ENCODE data around the gene DYNC2I2. TPM values are rescaled to one million over a fixed set of nuclear protein-coding genes. Genes with fewer than 3 reads are reported as not detected.

DYNC2I2 gene
- 21.0 TPM for polyA plus RNA-seq (2013, experiment 1 of 2)
- polyA plus RNA-seq (2013, experiment 2 of 2) = 21.1 TPM

DNA sequence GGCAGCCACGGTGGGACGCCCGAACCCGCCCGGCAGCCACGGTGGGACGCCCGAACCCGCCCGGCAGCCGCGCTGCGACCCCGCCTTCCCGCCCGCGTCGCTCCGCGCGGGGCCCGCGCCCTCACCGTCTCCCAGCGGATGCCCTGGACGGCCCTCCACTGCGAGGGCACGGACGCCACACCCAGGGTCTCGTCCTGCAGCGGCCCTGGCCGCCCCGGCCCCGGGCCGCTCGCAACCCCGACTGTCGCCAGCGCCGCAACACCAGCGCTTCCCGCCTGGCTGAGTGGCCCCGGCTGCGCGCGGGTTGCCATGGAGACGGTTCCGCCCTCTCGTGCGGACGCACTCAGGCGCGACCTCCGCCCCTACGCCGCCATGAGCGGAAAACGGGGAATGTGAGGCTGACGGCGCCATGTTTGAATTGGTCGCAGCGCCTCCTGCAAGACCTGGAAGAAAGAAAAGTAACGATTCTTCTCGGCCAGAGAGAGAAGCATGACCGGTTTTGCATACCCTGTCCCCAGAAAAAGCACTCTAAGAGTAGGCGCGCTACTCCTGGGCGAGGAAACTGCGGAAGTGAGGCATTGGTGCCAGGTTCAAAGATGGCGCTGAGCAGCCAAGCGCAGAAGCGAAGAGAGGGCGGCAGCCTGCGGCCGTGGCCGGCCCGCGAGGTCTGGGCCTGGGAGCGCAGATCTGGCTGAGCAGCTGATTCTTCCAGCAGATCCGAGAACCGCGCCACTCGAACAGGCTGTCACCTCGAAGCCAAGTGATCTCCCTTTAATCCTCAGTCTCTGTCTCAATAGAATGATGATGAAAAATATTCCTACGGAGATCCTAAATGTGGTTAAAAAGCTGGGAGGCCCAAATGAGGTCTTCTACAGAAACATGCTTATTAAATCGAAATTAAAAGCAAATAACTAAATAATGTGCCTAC lies at the start of gene DYNC2I2:
TSS of gene DYNC2I2 (minus strand) at position 432 of the 928 bp plus-strand sequence. CDS start at position 311, 121 bp downstream.
- H3K36me3 ChIP-seq (ENCODE audit: control insufficient read depth, insufficient read depth, low read length) = no peaks in the 10 kb centered on the region
- H3K4me2 ChIP-seq (ENCODE audit: low read length) = peak within 1 kb of the TSS; percentile 73
- peak within 1 kb of the TSS; percentile 92 for H3K9ac ChIP-seq (ENCODE audit: low read length)
- H3K4me1 ChIP-seq (ENCODE audit: control insufficient read depth, low read depth, low read length) = no peaks in the 10 kb centered on the region
- H4K8ac ChIP-seq (ENCODE audit: low read depth, low read length) = peak within 1 kb of the TSS; percentile 88
- DNase-seq = peak; percentile 97
- H3K27me3 ChIP-seq (ENCODE audit: insufficient read depth, low read length, poor library complexity) = no peaks in the 10 kb centered on the region
- peak within 1 kb of the TSS; percentile 96 for H2BK120ac ChIP-seq (ENCODE audit: low read depth, low read length)
- no peak within 1 kb of the TSS for H2AK5ac ChIP-seq (ENCODE audit: low read length)
- no peaks in the 10 kb centered on the region for H3K79me2 ChIP-seq (ENCODE audit: control insufficient read depth, insufficient read depth, low read length)
- WGBS (ENCODE audit: extremely low coverage, insufficient coverage, low lambda C conversion rate) = no CpG with 5 or more reads among the region's 86 CpGs
- peak within 1 kb of the TSS; percentile 98 for H4K5ac ChIP-seq (ENCODE audit: low read length)
- H3K18ac ChIP-seq (ENCODE audit: low read length) = peak within 1 kb of the TSS; percentile 92
- H2BK15ac ChIP-seq (replicated peaks; ENCODE audit: low read depth) = no peak within 1 kb of the TSS
- H3K27ac ChIP-seq (ENCODE audit: low read depth, low read length) = peak within 1 kb of the TSS; percentile 92
- H3K23ac ChIP-seq (ENCODE audit: low read length) = peak within 1 kb of the TSS; percentile 95
- peak within 1 kb of the TSS; percentile 100 for H2BK5ac ChIP-seq (ENCODE audit: low read length)
- H3K4me3 ChIP-seq (ENCODE audit: low read length) = peak within 1 kb of the TSS; percentile 84
- peaks cover 2% of the 10 kb centered on the region for H3K79me1 ChIP-seq (ENCODE audit: low read length)
- H3K4ac ChIP-seq (ENCODE audit: low read depth, low read length) = no peak within 1 kb of the TSS
- peak within 1 kb of the TSS; percentile 99 for H3K56ac ChIP-seq (ENCODE audit: low read length)

DNA sequence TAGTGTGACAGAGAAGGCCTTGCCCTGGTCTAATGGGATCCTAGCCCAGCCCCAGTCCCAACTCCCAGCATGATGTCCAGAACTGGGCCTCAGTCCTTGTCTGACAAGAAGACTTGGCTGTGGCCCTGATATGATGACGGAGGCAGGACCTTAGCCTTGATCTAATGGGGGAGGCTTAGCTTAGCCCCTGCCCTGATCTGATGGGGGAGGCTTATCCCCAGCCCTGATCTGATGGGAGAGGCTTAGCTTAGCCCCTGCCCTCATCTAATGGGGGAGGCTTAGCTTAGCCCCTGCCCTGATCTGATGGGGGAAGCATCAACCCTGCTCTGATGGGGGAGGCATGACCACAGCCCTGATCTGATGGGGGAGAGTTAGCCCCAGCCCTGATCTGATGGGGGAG lies 49.4 kb upstream of the DYNC2I2 start:
- H3K4me1 ChIP-seq (ENCODE audit: control insufficient read depth, low read depth, low read length) = peaks cover 2% of the 10 kb centered on the region
- no peak overlapping the region for H2BK120ac ChIP-seq (ENCODE audit: low read depth, low read length)
- H3K4me2 ChIP-seq (ENCODE audit: low read length) = no peak overlapping the region
- H3K79me2 ChIP-seq (ENCODE audit: control insufficient read depth, insufficient read depth, low read length) = no peaks in the 10 kb centered on the region
- no peak for DNase-seq
- H3K36me3 ChIP-seq (ENCODE audit: control insufficient read depth, insufficient read depth, low read length) = no peaks in the 10 kb centered on the region
- no peak overlapping the region for H2BK15ac ChIP-seq (replicated peaks; ENCODE audit: low read depth)
- no peak overlapping the region for H2AK5ac ChIP-seq (ENCODE audit: low read length)
- H3K4me3 ChIP-seq (ENCODE audit: low read length) = no peak overlapping the region
- no peak overlapping the region for H4K5ac ChIP-seq (ENCODE audit: low read length)
- H3K27me3 ChIP-seq (ENCODE audit: insufficient read depth, low read length, poor library complexity) = no peaks in the 10 kb centered on the region
- H3K23ac ChIP-seq (ENCODE audit: low read length) = no peak overlapping the region
- WGBS (ENCODE audit: extremely low coverage, insufficient coverage, low lambda C conversion rate) = no CpG with 5 or more reads among the region's 1 CpG
- H2BK5ac ChIP-seq (ENCODE audit: low read length) = no peak overlapping the region
- H4K8ac ChIP-seq (ENCODE audit: low read depth, low read length) = no peak overlapping the region
- H3K4ac ChIP-seq (ENCODE audit: low read depth, low read length) = no peak overlapping the region
- no peak overlapping the region for H3K27ac ChIP-seq (ENCODE audit: low read depth, low read length)
- no peak overlapping the region for H3K18ac ChIP-seq (ENCODE audit: low read length)
- no peak overlapping the region for H3K56ac ChIP-seq (ENCODE audit: low read length)
- no peaks in the 10 kb centered on the region for H3K79me1 ChIP-seq (ENCODE audit: low read length)
- no peak overlapping the region for H3K9ac ChIP-seq (ENCODE audit: low read length)

DNA sequence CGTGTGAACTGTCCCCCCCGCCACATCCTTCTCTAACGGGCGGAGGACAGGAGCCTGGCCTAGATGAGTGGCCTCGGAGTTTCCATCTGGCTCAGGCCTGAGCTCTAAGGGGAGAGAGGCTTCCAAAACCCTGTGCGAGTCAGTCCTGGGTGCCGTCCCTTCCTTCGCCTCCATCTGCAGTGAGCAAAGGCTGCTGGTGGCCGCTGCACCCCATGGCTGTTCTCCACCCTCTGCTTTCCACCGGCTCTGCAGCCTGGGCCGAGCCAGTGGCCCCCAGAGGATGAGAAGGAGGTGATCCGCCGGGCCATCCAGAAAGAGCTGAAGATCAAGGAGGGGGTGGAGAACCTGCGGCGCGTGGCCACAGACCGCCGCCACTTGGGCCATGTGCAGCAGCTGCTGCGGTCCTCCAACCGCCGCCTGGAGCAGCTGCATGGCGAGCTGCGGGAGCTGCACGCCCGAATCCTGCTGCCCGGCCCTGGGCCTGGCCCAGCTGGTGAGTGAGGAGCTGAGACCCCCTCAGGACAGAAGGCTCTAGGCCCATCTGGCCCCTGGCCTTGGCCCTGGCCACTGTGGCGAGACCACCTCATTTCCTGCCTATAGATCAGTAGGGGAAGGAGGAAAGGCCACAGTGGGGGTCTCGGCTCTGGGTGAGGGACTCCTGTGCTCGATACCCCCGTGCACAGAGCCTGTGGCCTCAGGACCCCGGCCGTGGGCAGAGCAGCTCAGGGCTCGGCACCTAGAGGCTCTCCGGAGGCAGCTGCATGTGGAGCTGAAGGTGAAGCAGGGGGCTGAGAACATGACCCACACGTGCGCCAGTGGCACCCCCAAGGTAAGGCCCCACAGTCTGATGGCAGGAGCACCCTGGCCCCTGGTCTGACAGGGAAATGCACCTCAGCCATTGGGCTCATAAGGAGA lies 48.7 kb upstream of the DYNC2I2 start:
- no peak for DNase-seq
- Histone ChIP-seq H4K8ac (ENCODE audit: low read depth, low read length) (no peak overlapping the region), H3K9ac (ENCODE audit: low read length) (no peak overlapping the region), H3K18ac (ENCODE audit: low read length) (no peak overlapping the region), H3K27me3 (ENCODE audit: insufficient read depth, low read length, poor library complexity) (no peaks in the 10 kb centered on the region), H3K4me2 (ENCODE audit: low read length) (no peak overlapping the region), H3K23ac (ENCODE audit: low read length) (no peak overlapping the region), H2BK15ac (replicated peaks; ENCODE audit: low read depth) (no peak overlapping the region), H3K79me1 (ENCODE audit: low read length) (no peaks in the 10 kb centered on the region), H2AK5ac (ENCODE audit: low read length) (no peak overlapping the region), H3K79me2 (ENCODE audit: control insufficient read depth, insufficient read depth, low read length) (no peaks in the 10 kb centered on the region), H3K36me3 (ENCODE audit: control insufficient read depth, insufficient read depth, low read length) (no peaks in the 10 kb centered on the region), H2BK5ac (ENCODE audit: low read length) (no peak overlapping the region), H3K27ac (ENCODE audit: low read depth, low read length) (no peak overlapping the region), H2BK120ac (ENCODE audit: low read depth, low read length) (no peak overlapping the region), H3K4me3 (ENCODE audit: low read length) (no peak overlapping the region), H4K5ac (ENCODE audit: low read length) (no peak overlapping the region), H3K56ac (ENCODE audit: low read length) (no peak overlapping the region), H3K4ac (ENCODE audit: low read depth, low read length) (no peak overlapping the region), H3K4me1 (ENCODE audit: control insufficient read depth, low read depth, low read length) (peaks cover 2% of the 10 kb centered on the region)
- no CpG with 5 or more reads among the region's 36 CpGs for WGBS (ENCODE audit: extremely low coverage, insufficient coverage, low lambda C conversion rate)

DNA sequence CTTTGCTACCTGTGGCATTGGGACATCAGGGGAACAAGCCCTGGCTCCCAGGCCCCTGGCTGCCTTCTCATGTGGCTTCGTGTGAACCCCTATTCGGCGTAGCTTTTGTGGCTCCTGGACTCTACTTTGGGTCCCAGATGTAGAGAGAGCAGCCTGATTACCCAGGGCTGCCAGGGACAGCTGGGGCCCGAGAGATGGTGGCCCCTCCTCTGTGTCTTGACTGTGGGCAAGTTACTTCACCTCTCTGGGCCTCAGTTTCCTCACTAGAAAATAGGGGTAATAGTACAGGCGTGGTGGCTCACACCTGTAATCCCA lies 47.7 kb upstream of the DYNC2I2 start:
- H2AK5ac ChIP-seq (ENCODE audit: low read length) = no peak overlapping the region
- H3K79me2 ChIP-seq (ENCODE audit: control insufficient read depth, insufficient read depth, low read length) = no peaks in the 10 kb centered on the region
- H3K27me3 ChIP-seq (ENCODE audit: insufficient read depth, low read length, poor library complexity) = no peaks in the 10 kb centered on the region
- WGBS (ENCODE audit: extremely low coverage, insufficient coverage, low lambda C conversion rate) = no CpG with 5 or more reads among the region's 5 CpGs
- no peaks in the 10 kb centered on the region for H3K36me3 ChIP-seq (ENCODE audit: control insufficient read depth, insufficient read depth, low read length)
- H4K8ac ChIP-seq (ENCODE audit: low read depth, low read length) = no peak overlapping the region
- no peak overlapping the region for H3K4me3 ChIP-seq (ENCODE audit: low read length)
- H2BK120ac ChIP-seq (ENCODE audit: low read depth, low read length) = no peak overlapping the region
- H3K4me1 ChIP-seq (ENCODE audit: control insufficient read depth, low read depth, low read length) = peaks cover 2% of the 10 kb centered on the region
- DNase-seq = no peak
- no peak overlapping the region for H3K18ac ChIP-seq (ENCODE audit: low read length)
- H3K9ac ChIP-seq (ENCODE audit: low read length) = no peak overlapping the region
- H3K4me2 ChIP-seq (ENCODE audit: low read length) = no peak overlapping the region
- no peaks in the 10 kb centered on the region for H3K79me1 ChIP-seq (ENCODE audit: low read length)
- H4K5ac ChIP-seq (ENCODE audit: low read length) = no peak overlapping the region
- H2BK5ac ChIP-seq (ENCODE audit: low read length) = no peak overlapping the region
- no peak overlapping the region for H3K27ac ChIP-seq (ENCODE audit: low read depth, low read length)
- no peak overlapping the region for H3K4ac ChIP-seq (ENCODE audit: low read depth, low read length)
- H3K56ac ChIP-seq (ENCODE audit: low read length) = no peak overlapping the region
- no peak overlapping the region for H2BK15ac ChIP-seq (replicated peaks; ENCODE audit: low read depth)
- H3K23ac ChIP-seq (ENCODE audit: low read length) = no peak overlapping the region

DNA sequence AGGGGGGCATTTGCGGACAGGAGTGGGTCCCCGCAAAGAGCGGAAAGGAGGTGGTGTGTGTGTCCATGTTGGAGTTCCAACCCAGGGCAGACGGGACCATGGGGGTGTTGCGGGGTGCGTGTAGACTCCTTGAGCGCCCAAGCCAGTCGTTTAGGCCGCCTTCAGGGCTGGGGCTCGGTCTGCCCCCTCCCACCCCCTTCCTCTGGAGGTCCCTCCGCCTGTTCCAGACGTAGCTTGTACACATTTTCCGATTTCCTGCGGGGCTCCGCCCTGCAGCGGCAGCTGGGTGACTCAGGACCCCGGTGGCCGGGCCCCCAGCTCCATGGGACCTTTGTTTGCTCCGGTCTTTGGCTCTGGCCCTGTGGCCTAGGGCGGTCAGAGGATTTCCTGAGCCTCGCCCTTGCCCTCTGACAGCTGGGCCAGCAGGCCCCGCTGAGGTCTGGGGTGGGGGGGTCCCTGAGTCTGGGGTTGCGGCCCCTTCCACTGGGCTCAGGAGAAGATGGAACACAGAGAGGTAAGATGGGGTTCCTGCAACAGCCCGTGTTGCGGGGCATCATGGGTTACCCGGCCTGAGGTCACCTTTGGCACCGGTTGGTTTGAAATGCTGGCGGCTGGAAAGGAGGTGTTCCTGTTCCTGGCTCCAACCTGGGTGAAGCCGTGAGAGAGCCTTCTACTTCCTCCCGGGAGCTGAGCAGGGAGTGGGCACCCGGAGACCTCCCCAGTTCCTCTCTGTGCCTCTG lies 47.1 kb upstream of the DYNC2I2 start:
- peak overlapping the region; percentile 89 for H3K23ac ChIP-seq (ENCODE audit: low read length)
- no CpG with 5 or more reads among the region's 31 CpGs for WGBS (ENCODE audit: extremely low coverage, insufficient coverage, low lambda C conversion rate)
- H3K27me3 ChIP-seq (ENCODE audit: insufficient read depth, low read length, poor library complexity) = no peaks in the 10 kb centered on the region
- peak overlapping the region; percentile 78 for H2AK5ac ChIP-seq (ENCODE audit: low read length)
- H3K4ac ChIP-seq (ENCODE audit: low read depth, low read length) = no peak overlapping the region
- H3K18ac ChIP-seq (ENCODE audit: low read length) = peak overlapping the region; percentile 88
- no peak overlapping the region for H4K5ac ChIP-seq (ENCODE audit: low read length)
- H3K9ac ChIP-seq (ENCODE audit: low read length) = peak overlapping the region; percentile 88
- no peak for DNase-seq
- H2BK5ac ChIP-seq (ENCODE audit: low read length) = no peak overlapping the region
- no peaks in the 10 kb centered on the region for H3K36me3 ChIP-seq (ENCODE audit: control insufficient read depth, insufficient read depth, low read length)
- H2BK15ac ChIP-seq (replicated peaks; ENCODE audit: low read depth) = no peak overlapping the region
- H3K27ac ChIP-seq (ENCODE audit: low read depth, low read length) = no peak overlapping the region
- H3K4me2 ChIP-seq (ENCODE audit: low read length) = peak overlapping the region; percentile 84
- H3K56ac ChIP-seq (ENCODE audit: low read length) = peak overlapping the region; percentile 81
- no peak overlapping the region for H3K4me3 ChIP-seq (ENCODE audit: low read length)
- no peak overlapping the region for H2BK120ac ChIP-seq (ENCODE audit: low read depth, low read length)
- peaks cover 2% of the 10 kb centered on the region for H3K4me1 ChIP-seq (ENCODE audit: control insufficient read depth, low read depth, low read length)
- no peaks in the 10 kb centered on the region for H3K79me2 ChIP-seq (ENCODE audit: control insufficient read depth, insufficient read depth, low read length)
- no peaks in the 10 kb centered on the region for H3K79me1 ChIP-seq (ENCODE audit: low read length)
- H4K8ac ChIP-seq (ENCODE audit: low read depth, low read length) = no peak overlapping the region

Data from mesendoderm (in vitro differentiated cells).